Pancreas (tissue), 10 donors: ENCODE results near the gene GALK1. TPM values are rescaled to one million over a fixed set of nuclear protein-coding genes. Genes with fewer than 3 reads are reported as not detected.

ENCODE experiments used
- ATAC-seq, 4 donors: fragments of 200-7000 bp; cut with Tn5 transposase; one replicate each; pipeline versions ENCODE4 v1.8.0 to v1.9.1; 2020; ENCODE audit warnings: mild to moderate bottlenecking in 4 of 4, moderate library complexity in 4 of 4
- DNase-seq, 6 donors: peaks; one replicate each; pipeline ENCODE4 v3.0.0-alpha.2; 2020
- FAIRE-seq: peaks from 2 replicates; lab custom pipeline; 2012; peaks lifted over from hg19 to GRCh38; lab: Jason Lieb, UNC
- H3K27ac ChIP-seq, 4 donors: fragments of 200-600 bp; sonication (generic); 1 replicate in 3 of 4; 2 replicates in 1 of 4; pipeline versions ENCODE4 v1.5.0 to v1.8.0; 2020
- H3K27me3 ChIP-seq, 4 donors: fragments of 200-600 bp; one replicate each; pipeline ENCODE4 v1.8.0; 2021
- H3K36me3 ChIP-seq, 3 donors: fragments of 200-600 bp; sonication (generic) in 1 of 3; one replicate each; pipeline versions ENCODE4 v1.5.0 to v1.8.0; 2020 to 2021
- H3K4me1 ChIP-seq, 3 donors: fragments of 200-600 bp; one replicate each; pipeline ENCODE4 v1.8.0; 2021
- H3K4me3 ChIP-seq, 4 donors: fragments of 200-600 bp; sonication (generic) in 2 of 4; one replicate each; pipeline versions ENCODE4 v1.5.0 to v1.8.0; 2020 to 2021
- H3K9me3 ChIP-seq, 4 donors: fragments of 200-600 bp; one replicate each; pipeline ENCODE4 v1.8.0; 2021
- CTCF ChIP-seq, 4 donors: fragments of 200-600 bp; sonication (generic) in 3 of 4; IDR thresholded peaks; one replicate each; pipeline versions ENCODE4 v1.5.0 to v1.8.0; 2021; ENCODE audit warnings: antibody characterized with exemption in 4 of 4
- WGBS, 2 donors: extraction: QIAGEN DNeasy Blood & Tissue Kit; methylation state at CpG; one replicate each; pipeline ENCODE4 v1.1.7; 2013; 5-methylcytosine and 5-hydroxymethylcytosine counted together
- intact Hi-C, 3 donors: fragments of 100-400 bp; cut with DNase I; formaldehyde crosslinking; loops; one replicate each; pipeline versions ENCODE4 v1.11.1 to v1.14.2; 2022
- polyA plus RNA-seq, 2 donors: library from polyadenylated mRNA; stranded (reverse); fragments of 200-250 nt; gene quantifications; one replicate each; pipeline ENCODE4 v1.2.3, GENCODE V29; 2013
- total RNA-seq, 6 donors: library from RNA; stranded (reverse); fragmentation: NEBNext Ultra II Directional in 4 of 6; extraction: Animal tissue kit (Norgen Biotek cat#: 25700) in 4 of 6; gene quantifications; one replicate each; pipeline versions ENCODE4 v1.2.1 to v1.2.4, GENCODE V29; 2021 to 2023
- donor health status: healthy with polysubstance abuse.
- donor health status: DM: no; HTN: no; CAD: no; lungs with moderate emphysema.
- donor health status: DM: no; HTN: no; CAD: no.
- donor health status: control.
- donor health status: control.
- donor health status: Bipolar disorder and iron deficiency.
- donor health status: DM: yes; HTN: yes; CAD: no.
- donor health status: DM: no; HTN: no; CAD: no.
- donor health status: DM: no; HTN: no; CAD: no.
- donor health status: DM: yes; HTN: yes; CAD: no.

The GALK1 gene
- total and polyA plus RNA-seq, 8 donors = 18.0 to 29.8 (median 21.0) TPM

GRCh38 chr17:75773121-75773807, 8.3 kb upstream of the GALK1 start:
- FAIRE-seq = no peak
- DNase-seq = peak in 4 of 6 donors; percentile 37 to 64 (median 56)

GRCh38 chr17:75771334-75772281, 6.6 kb upstream of the GALK1 start:
- peak in 1 of 4 donors; percentile 33 for ATAC-seq
- Histone ChIP-seq H3K27ac (no peak overlapping the region), H3K36me3 (no peaks in the 10 kb centered on the region), H3K4me3 (no peak overlapping the region), H3K9me3 (no peaks in the 10 kb centered on the region), H3K27me3 (no peaks in the 10 kb centered on the region), H3K4me1 (peaks cover 10 to 20% (median 13%) of the 10 kb centered on the region in 3 donors)
- DNase-seq = peak in 3 of 6 donors; percentile 2 to 33 (median 23)
- WGBS, 2 donors = 39 to 40% methylated on average over 17 of the region's 17 CpGs
- intact Hi-C loops = no loop called here
- no peak for FAIRE-seq
- TF ChIP-seq CTCF (IDR thresholded peaks at IDR 0.05) = no peak

More at GRCh38 chr17:75773121-75773807, 8.3 kb upstream of the GALK1 start:
- Histone ChIP-seq H3K4me1 (peaks cover 15 to 26% (median 23%) of the 10 kb centered on the region in 3 donors), H3K27ac (no peak overlapping the region), H3K9me3 (no peaks in the 10 kb centered on the region), H3K27me3 (no peaks in the 10 kb centered on the region), H3K36me3 (peaks cover 0 to 11% (median 5%) of the 10 kb centered on the region in 3 donors), H3K4me3 (no peak overlapping the region)
- no peak for ATAC-seq
- TF ChIP-seq CTCF (IDR thresholded peaks at IDR 0.05) = no peak
- 87 to 92% methylated on average over 12 of the region's 12 CpGs for WGBS, 2 donors
- intact Hi-C loops = no loop called here

- H3K4me3 ChIP-seq = no peak overlapping the region
- ATAC-seq = peak; percentile 20 to 40 (median 36)
- no peak for FAIRE-seq
- H3K4me1 ChIP-seq = peaks cover 9 to 10% (median 10%) of the 10 kb centered on the region in 3 donors
- H3K27ac ChIP-seq = no peak overlapping the region
- WGBS, 2 donors = 41 to 49% methylated on average over 3 of the region's 3 CpGs
- TF ChIP-seq CTCF (IDR thresholded peaks at IDR 0.05) = no peak
- DNase-seq = peak in 3 of 6 donors; percentile 12 to 35 (median 15)
- no peaks in the 10 kb centered on the region for H3K9me3 ChIP-seq
- intact Hi-C loops = no loop called here
- no peaks in the 10 kb centered on the region for H3K27me3 ChIP-seq
- no peaks in the 10 kb centered on the region for H3K36me3 ChIP-seq
Observed at GRCh38 chr17:75769536-75769935, 4.5 kb upstream of the GALK1 start.

GRCh38 chr17:75767881-75768280, 2.9 kb upstream of the GALK1 start:
- H3K4me1 ChIP-seq = peaks cover 9 to 18% (median 18%) of the 10 kb centered on the region in 3 donors
- FAIRE-seq (no peak), ATAC-seq (no peak), DNase-seq (peak in 2 of 6 donors; percentile 19 to 23)
- no peak for TF ChIP-seq CTCF (IDR thresholded peaks at IDR 0.05)
- no peaks in the 10 kb centered on the region for H3K27me3 ChIP-seq
- no peaks in the 10 kb centered on the region for H3K36me3 ChIP-seq
- 94 to 95% methylated on average over 8 of the region's 8 CpGs for WGBS, 2 donors
- intact Hi-C loops = no loop called here
- H3K9me3 ChIP-seq = no peaks in the 10 kb centered on the region
- H3K4me3 ChIP-seq = no peak overlapping the region
- H3K27ac ChIP-seq = no peak overlapping the region
